Measurements from ENCODE around the gene ITIH4.

ITIH4 gene

DNA sequence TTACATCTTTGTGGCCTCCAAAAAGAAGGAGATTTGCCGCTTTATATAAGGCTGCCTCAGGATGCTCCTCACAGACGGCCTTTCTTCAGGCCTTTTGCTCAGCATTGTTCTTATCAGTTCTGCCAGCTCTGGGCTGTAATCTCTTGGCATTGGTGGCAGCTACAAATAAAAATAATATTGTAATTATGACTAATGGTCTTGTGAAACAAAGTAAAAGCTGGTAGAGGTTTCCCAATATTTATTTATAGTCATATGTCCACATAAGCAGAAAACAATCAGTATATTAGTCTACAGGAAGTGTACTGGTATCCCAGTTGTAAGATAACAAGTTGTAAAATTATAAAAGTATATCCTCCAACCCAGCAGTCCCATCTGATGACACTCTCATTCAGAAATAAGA lies 67.0 kb downstream of the ITIH4 start:
- TF ChIP-seq, protein P1, sequence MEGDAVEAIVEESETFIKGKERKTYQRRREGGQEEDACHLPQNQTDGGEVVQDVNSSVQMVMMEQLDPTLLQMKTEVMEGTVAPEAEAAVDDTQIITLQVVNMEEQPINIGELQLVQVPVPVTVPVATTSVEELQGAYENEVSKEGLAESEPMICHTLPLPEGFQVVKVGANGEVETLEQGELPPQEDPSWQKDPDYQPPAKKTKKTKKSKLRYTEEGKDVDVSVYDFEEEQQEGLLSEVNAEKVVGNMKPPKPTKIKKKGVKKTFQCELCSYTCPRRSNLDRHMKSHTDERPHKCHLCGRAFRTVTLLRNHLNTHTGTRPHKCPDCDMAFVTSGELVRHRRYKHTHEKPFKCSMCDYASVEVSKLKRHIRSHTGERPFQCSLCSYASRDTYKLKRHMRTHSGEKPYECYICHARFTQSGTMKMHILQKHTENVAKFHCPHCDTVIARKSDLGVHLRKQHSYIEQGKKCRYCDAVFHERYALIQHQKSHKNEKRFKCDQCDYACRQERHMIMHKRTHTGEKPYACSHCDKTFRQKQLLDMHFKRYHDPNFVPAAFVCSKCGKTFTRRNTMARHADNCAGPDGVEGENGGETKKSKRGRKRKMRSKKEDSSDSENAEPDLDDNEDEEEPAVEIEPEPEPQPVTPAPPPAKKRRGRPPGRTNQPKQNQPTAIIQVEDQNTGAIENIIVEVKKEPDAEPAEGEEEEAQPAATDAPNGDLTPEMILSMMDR (IDR thresholded peaks at IDR 0.05; ENCODE audit: low read depth, low read length), result no peak
- H3K9me3 ChIP-seq (ENCODE audit: severe bottlenecking), result no peaks in the 10 kb centered on the region
- peaks cover 83% of the 10 kb centered on the region for H3K36me3 ChIP-seq
- DNase-seq, result no peak
- H3K27ac ChIP-seq, result no peak overlapping the region
- no peaks in the 10 kb centered on the region for H3K27me3 ChIP-seq (ENCODE audit: insufficient read depth, low read depth, severe bottlenecking)
- no peak overlapping the region for H3K4me3 ChIP-seq (ENCODE audit: low read depth, low read length)

All from WERI-Rb-1 (cell line).